Peyer's patch (tissue), 4 donors: Measurements from ENCODE around the gene PRKCZ.

Experiments
- POLR2A ChIP-seq, 2 donors: fragments of 450-650 bp; IDR thresholded peaks; one replicate each; pipeline ENCODE4 v1.5.1; 2017; ENCODE audit warnings: antibody characterized with exemption in 2 of 2, mild to moderate bottlenecking in 2 of 2, moderate library complexity in 2 of 2
- TF ChIP-seq, protein P1 (sequence below), 6 experiments: fragments of 450-650 bp in 4 of 6; fragments of 200-600 bp in 2 of 6; sonication (generic) in 1 of 6; IDR thresholded peaks; one replicate each; pipeline ENCODE4 v1.5.1; 2017 to 2019; ENCODE audit warnings: antibody characterized with exemption in 6 of 6, mild to moderate bottlenecking in 3 of 6, moderate library complexity in 1 of 6

DNA sequence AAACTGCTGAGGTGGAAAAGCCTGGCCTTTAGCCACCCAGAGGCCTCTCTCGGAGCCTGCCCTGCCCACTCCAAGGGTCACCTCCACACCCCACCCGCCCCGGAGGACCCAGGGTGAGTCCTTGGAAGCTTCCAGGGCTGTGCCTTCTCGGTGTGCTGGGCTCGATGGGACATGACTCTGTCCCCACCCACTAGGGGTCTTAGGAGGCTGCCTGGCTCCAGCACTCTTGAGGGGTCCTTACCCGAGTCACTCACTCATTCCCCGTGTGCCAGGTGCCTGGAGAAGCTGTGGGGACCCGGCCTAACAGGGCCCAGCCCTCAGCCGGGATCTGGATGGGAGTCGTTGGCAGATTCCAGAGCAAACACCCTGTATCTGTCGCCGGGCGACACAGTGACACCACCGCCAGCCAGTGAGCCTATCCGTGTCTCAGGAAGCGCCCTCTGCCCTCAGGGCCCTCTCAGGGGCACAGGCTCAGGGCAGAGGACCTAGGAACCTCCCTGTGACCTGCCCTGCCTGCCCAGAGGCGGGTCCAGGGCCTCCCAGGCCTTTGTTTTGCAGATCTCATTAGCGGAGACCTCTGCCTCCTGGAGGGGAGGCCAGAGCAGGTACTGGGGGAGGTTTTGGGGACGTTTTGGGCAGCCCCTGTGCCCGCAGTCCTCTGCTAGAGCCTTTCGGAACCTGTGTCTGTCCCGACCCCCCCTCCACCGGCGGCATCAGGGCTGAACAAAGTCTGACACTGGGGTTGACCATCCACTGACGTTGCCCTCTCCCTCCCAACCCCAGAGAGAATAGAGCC, 3.1 kb upstream of the PRKCZ start:
- TF ChIP-seq, protein P1, sequence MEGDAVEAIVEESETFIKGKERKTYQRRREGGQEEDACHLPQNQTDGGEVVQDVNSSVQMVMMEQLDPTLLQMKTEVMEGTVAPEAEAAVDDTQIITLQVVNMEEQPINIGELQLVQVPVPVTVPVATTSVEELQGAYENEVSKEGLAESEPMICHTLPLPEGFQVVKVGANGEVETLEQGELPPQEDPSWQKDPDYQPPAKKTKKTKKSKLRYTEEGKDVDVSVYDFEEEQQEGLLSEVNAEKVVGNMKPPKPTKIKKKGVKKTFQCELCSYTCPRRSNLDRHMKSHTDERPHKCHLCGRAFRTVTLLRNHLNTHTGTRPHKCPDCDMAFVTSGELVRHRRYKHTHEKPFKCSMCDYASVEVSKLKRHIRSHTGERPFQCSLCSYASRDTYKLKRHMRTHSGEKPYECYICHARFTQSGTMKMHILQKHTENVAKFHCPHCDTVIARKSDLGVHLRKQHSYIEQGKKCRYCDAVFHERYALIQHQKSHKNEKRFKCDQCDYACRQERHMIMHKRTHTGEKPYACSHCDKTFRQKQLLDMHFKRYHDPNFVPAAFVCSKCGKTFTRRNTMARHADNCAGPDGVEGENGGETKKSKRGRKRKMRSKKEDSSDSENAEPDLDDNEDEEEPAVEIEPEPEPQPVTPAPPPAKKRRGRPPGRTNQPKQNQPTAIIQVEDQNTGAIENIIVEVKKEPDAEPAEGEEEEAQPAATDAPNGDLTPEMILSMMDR (IDR thresholded peaks at IDR 0.05): no peak
- peak; percentile 42 to 53 for TF ChIP-seq POLR2A (IDR thresholded peaks at IDR 0.05)
